HepG2 (cell line): Measurements from ENCODE around the gene EPM2A. TPM values are rescaled to one million over a fixed set of nuclear protein-coding genes. Genes with fewer than 3 reads are reported as not detected.

ENCODE experiments used
- CREB1 ChIP-seq, 2 experiments: fragments of 450-650 bp in 1 of 2; IDR thresholded peaks; 2 replicates each; pipeline ENCODE4 v1.6.1; 2016 to 2017; ENCODE audit warnings: control low read depth in 1 of 2, mild to moderate bottlenecking in 1 of 2, missing compliant biosample characterization in 1 of 2, missing genetic modification characterization in 1 of 2
- CREM ChIP-seq, 2 experiments: sonication (generic) in 1 of 2; formaldehyde crosslinking in 1 of 2; IDR thresholded peaks; 2 replicates each; pipeline versions ENCODE4 v1.4.0 to v1.6.1; 2016 to 2020; ENCODE audit warnings: antibody characterized with exemption in 1 of 2, mild to moderate bottlenecking in 1 of 2, missing genetic modification reagents in 1 of 2
- HINFP ChIP-seq: sonication (generic); formaldehyde crosslinking; IDR thresholded peaks from 2 replicates; pipeline ENCODE4 v1.4.0; 2020; ENCODE audit warnings: low read depth, mild to moderate bottlenecking, missing genetic modification reagents
- JUNB ChIP-seq: sonication (generic); formaldehyde crosslinking; IDR thresholded peaks from 2 replicates; pipeline ENCODE4 v1.8.0; 2022; ENCODE audit warnings: missing genetic modification reagents, mild to moderate bottlenecking, borderline replicate concordance
- MYC ChIP-seq: sonication (generic); formaldehyde crosslinking; IDR thresholded peaks from 2 replicates; pipeline ENCODE4 v1.9.0; 2021; ENCODE audit warnings: missing genetic modification reagents, borderline replicate concordance
- PHF21A ChIP-seq: sonication (generic); formaldehyde crosslinking; IDR thresholded peaks from 2 replicates; pipeline ENCODE4 v1.5.0; 2020; ENCODE audit warnings: mild to moderate bottlenecking, missing genetic modification reagents
- POLR2G ChIP-seq: fragments of 200-400 bp; formaldehyde crosslinking; IDR thresholded peaks from 2 replicates; pipeline ENCODE4 v1.6.1; 2018; ENCODE audit warnings: mild to moderate bottlenecking, low read depth, low read length, moderate library complexity
- RBAK ChIP-seq: sonication (generic); formaldehyde crosslinking; IDR thresholded peaks from 2 replicates; pipeline ENCODE4 v1.5.1; 2020; ENCODE audit warnings: mild to moderate bottlenecking, missing genetic modification reagents
- YEATS4 ChIP-seq: sonication (generic); formaldehyde crosslinking; IDR thresholded peaks from 2 replicates; pipeline ENCODE4 v1.4.0; 2020; ENCODE audit warnings: missing genetic modification reagents, borderline replicate concordance
- ZBTB21 ChIP-seq: sonication (generic); formaldehyde crosslinking; IDR thresholded peaks from 2 replicates; pipeline ENCODE4 v1.4.0; 2020; ENCODE audit warnings: missing genetic modification reagents
- ZNF142 ChIP-seq: sonication (generic); formaldehyde crosslinking; IDR thresholded peaks from 2 replicates; pipeline ENCODE4 v1.4.0; 2020; ENCODE audit warnings: missing genetic modification reagents
- ZNF367 ChIP-seq: sonication (generic); formaldehyde crosslinking; IDR thresholded peaks from 2 replicates; pipeline ENCODE4 v1.4.0; 2020; ENCODE audit warnings: missing genetic modification reagents, borderline replicate concordance
- ZNF556 ChIP-seq: sonication (generic); formaldehyde crosslinking; IDR thresholded peaks from 2 replicates; pipeline ENCODE4 v1.4.0; 2020; ENCODE audit warnings: mild to moderate bottlenecking, missing genetic modification reagents, borderline replicate concordance
- ZNF773 ChIP-seq: sonication (generic); formaldehyde crosslinking; IDR thresholded peaks from 2 replicates; pipeline ENCODE4 v1.4.0; 2020; ENCODE audit warnings: missing genetic modification reagents, borderline replicate concordance
- ZSCAN9 ChIP-seq: IDR thresholded peaks from 2 replicates; pipeline ENCODE4 v1.6.1; 2016; ENCODE audit warnings: borderline replicate concordance
- polyA plus RNA-seq, 8 experiments: library from polyadenylated mRNA; depleted of rRNA in 3 of 8; stranded (reverse) in 7 of 8; unstranded in 1 of 8; fragments of >200 nt; fragmentation: Illumina TruSeq in 4 of 8; extraction: Trizol in 4 of 8; gene quantifications; 2 replicates each; pipeline versions ENCODE4 v1.2.1 to v1.2.3, GENCODE V29; 2011 to 2016; ENCODE audit warnings: low read depth in 4 of 8, missing spikeins in 1 of 8, mixed read lengths in 1 of 8; ENCODE audit not compliant: insufficient read depth in 1 of 8
- total RNA-seq, 5 experiments: library from RNA; depleted of rRNA; stranded (reverse); fragments of >200 nt; fragmentation: Illumina TruSeq; extraction: Trizol; gene quantifications; 2 replicates each; pipeline ENCODE4 v1.2.3, GENCODE V29; 2016; ENCODE audit warnings: low read depth in 1 of 5
- TF ChIP-seq, protein P1 (sequence below): sonication (generic); formaldehyde crosslinking; IDR thresholded peaks from 2 replicates; pipeline ENCODE4 v1.9.0; 2021; ENCODE audit warnings: missing genetic modification reagents, borderline replicate concordance
- TF ChIP-seq, protein P2 (sequence below): sonication (generic); formaldehyde crosslinking; IDR thresholded peaks from 2 replicates; pipeline ENCODE4 v1.4.0; 2020; ENCODE audit warnings: missing genetic modification reagents, low read depth, mild to moderate bottlenecking, borderline replicate concordance

EPM2A gene
- total and polyA plus RNA-seq, 2 of the 13 experiments (the other 11 are each of a cell fraction or from before 2014, with no cell fraction given) = 4.6 to 9.2 TPM

DNA sequence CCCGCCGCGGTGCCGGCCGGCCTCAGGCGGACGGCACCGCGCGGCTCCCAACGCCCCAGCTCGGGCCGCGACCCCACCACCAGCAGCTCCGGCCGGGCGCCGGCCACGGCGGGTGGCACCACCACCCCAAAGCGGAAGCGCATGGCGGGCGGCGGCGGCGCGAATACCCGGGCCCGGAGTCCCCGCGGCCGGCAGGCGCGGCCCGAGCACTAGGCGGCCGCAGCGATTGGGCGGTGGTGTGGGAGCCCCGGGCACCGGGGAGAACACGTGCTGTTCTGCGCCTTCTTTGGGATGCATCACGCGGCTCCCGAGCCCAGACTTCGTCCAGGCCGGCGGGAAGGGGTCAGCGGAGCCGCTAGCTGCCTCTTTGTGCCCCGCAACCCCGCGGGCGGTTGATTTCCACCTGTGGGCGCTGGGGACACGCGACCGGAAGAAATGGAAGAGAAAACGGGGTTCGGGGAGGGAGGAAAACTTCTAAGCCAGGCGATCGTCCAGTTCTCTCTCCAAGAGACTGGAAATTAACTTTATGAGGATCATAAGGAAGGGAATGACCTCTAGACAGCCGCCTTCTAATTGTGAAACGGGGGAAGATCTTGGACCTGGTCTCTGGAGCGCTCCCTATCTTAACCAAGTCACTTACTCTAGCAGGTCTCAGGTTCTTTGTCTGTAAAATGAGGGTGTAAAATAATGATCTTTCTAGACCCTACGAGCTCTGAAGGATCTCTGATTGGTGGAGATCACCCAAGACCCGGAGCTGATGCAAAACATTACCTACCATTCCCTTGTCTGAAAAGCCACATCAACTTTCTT is at the start of gene EPM2A (continued):
- peak; percentile 94; the same call in 1 of the 2 replicates for TF ChIP-seq ZNF142
- TF ChIP-seq CREM (IDR thresholded peaks at IDR 0.05) = no peak
- no peak for TF ChIP-seq CREM (CRISPR knock-in tag; IDR thresholded peaks at IDR 0.05)
- TF ChIP-seq, protein P1, sequence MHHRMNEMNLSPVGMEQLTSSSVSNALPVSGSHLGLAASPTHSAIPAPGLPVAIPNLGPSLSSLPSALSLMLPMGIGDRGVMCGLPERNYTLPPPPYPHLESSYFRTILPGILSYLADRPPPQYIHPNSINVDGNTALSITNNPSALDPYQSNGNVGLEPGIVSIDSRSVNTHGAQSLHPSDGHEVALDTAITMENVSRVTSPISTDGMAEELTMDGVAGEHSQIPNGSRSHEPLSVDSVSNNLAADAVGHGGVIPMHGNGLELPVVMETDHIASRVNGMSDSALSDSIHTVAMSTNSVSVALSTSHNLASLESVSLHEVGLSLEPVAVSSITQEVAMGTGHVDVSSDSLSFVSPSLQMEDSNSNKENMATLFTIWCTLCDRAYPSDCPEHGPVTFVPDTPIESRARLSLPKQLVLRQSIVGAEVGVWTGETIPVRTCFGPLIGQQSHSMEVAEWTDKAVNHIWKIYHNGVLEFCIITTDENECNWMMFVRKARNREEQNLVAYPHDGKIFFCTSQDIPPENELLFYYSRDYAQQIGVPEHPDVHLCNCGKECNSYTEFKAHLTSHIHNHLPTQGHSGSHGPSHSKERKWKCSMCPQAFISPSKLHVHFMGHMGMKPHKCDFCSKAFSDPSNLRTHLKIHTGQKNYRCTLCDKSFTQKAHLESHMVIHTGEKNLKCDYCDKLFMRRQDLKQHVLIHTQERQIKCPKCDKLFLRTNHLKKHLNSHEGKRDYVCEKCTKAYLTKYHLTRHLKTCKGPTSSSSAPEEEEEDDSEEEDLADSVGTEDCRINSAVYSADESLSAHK (CRISPR knock-in tag) = no peak
- TF ChIP-seq ZNF556 (CRISPR knock-in tag) = no peak
- no peak for TF ChIP-seq CREB1 (IDR thresholded peaks at IDR 0.05)
- no peak for TF ChIP-seq CREB1 (CRISPR knock-in tag; IDR thresholded peaks at IDR 0.05)
- peak; percentile 97 for TF ChIP-seq MYC (CRISPR knock-in tag)
- peak; percentile 30; the same call in 1 of the 2 replicates for TF ChIP-seq HINFP (CRISPR knock-in tag)
- TF ChIP-seq PHF21A (CRISPR knock-in tag) = peak; percentile 80
- TF ChIP-seq POLR2G = peak; percentile 40
- TF ChIP-seq JUNB (CRISPR knock-in tag) = peak; percentile 87
- TF ChIP-seq ZNF773 = peak; percentile 99
- TF ChIP-seq RBAK (CRISPR knock-in tag) = no peak
- TF ChIP-seq ZBTB21 = no peak
- TF ChIP-seq ZSCAN9 = peak; percentile 96
- TF ChIP-seq, protein P2, sequence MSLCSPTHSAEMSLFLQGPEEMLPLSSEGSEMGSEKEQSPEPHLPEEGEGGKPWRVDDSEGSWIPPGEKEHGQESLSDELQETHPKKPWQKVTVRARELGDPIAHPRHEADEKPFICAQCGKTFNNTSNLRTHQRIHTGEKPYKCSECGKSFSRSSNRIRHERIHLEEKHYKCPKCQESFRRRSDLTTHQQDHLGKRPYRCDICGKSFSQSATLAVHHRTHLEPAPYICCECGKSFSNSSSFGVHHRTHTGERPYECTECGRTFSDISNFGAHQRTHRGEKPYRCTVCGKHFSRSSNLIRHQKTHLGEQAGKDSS (CRISPR knock-in tag) = peak; percentile 86; the same call in 1 of the 2 replicates
- peak; percentile 98 for TF ChIP-seq ZNF367 (CRISPR knock-in tag)
- TF ChIP-seq YEATS4 (CRISPR knock-in tag) = peak; percentile 95
